Subcutaneous abdominal adipose tissue (tissue), 5 donors: ENCODE measurements around the gene CDCP1.

ENCODE experiments used
- H3K27ac ChIP-seq: one replicate; pipeline ENCODE4 v1.7.0; 2013; ENCODE audit warnings: low read depth, mild to moderate bottlenecking, inconsistent platforms, low read length, moderate library complexity
- H3K27me3 ChIP-seq, 5 donors: one replicate each; pipeline ENCODE4 v1.7.0; 2013; ENCODE audit warnings: low read length in 5 of 5, inconsistent platforms in 1 of 5; ENCODE audit not compliant: control insufficient read depth in 5 of 5, insufficient read depth in 4 of 5
- H3K36me3 ChIP-seq, 5 donors: one replicate each; pipeline ENCODE4 v1.7.0; 2013; ENCODE audit warnings: low read length in 5 of 5; ENCODE audit not compliant: control insufficient read depth in 5 of 5, insufficient read depth in 5 of 5
- H3K4me1 ChIP-seq, 5 donors: one replicate each; pipeline ENCODE4 v1.7.0; 2013; ENCODE audit warnings: low read length in 5 of 5, mild to moderate bottlenecking in 3 of 5, moderate library complexity in 1 of 5; ENCODE audit not compliant: control insufficient read depth in 5 of 5, insufficient read depth in 5 of 5
- H3K4me3 ChIP-seq, 5 donors: one replicate each; pipeline ENCODE4 v1.7.0; 2013; ENCODE audit warnings: low read length in 5 of 5, low read depth in 1 of 5
- H3K9ac ChIP-seq, 5 donors: one replicate each; pipeline ENCODE4 v1.7.0; 2013; ENCODE audit warnings: low read length in 5 of 5, mild to moderate bottlenecking in 4 of 5, moderate library complexity in 3 of 5
- H3K9me3 ChIP-seq, 5 donors: one replicate each; pipeline ENCODE4 v1.7.0; 2013; ENCODE audit warnings: low read length in 5 of 5; ENCODE audit not compliant: control insufficient read depth in 5 of 5
- donor health status: healthy.
- donor health status: healthy.
- donor health status: healthy.
- donor health status: healthy.
- donor health status: healthy.

The CDCP1 gene

DNA sequence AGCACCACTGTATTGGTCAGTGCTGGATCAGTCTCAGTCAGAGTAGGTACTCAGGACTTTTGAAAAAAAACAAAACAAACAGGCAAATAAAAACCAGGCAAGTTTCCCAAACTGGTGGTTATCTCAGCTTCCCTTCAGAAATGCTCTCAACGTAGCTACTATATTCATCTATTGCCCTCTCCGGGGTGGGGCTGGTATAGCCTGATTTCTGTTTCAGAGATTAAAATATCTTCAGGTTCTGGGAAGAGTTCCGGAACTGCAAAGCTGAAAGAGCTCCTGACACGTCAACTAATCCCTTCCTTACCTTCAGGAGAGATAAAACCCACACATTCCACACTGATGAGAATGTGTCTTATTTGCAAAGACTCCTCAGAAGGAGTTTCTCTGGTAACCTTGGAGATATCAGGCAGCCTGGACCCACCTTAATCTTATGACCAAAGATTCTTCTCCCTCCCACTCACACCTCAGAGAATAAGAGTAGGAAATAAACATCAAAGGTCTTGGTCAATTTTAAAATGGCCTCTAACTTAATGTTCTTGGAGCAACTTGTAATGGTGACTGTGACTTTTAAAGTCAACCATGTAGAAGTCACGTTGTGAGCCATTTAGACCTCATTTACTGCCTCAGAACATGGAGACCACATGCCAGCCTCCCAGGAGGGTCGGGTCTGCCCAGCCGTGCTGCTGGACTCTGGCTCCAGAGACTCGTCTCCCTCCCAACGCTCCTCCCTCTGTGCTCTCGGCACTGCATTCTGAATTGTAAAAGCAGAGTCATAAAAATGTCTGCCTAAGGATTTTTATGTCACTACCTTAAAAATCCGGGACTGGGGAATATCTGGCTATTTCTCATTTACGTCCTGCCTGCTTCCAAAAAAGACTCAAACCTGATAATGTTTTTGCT lies 53.8 kb downstream of the CDCP1 start:
- Histone ChIP-seq H3K9ac (peak overlapping the region in 1 of 5 donors; percentile 14), H3K4me1 (peaks cover 0 to 3% (median 0%) of the 10 kb centered on the region in 5 donors), H3K27ac (no peak overlapping the region), H3K4me3 (no peak overlapping the region), H3K27me3 (peaks cover 3 to 9% (median 4%) of the 10 kb centered on the region in 5 donors), H3K36me3 (no peaks in the 10 kb centered on the region), H3K9me3 (peaks cover 0 to 7% (median 3%) of the 10 kb centered on the region in 5 donors)

- no peaks in the 10 kb centered on the region for H3K36me3 ChIP-seq
- peaks cover 0 to 3% (median 0%) of the 10 kb centered on the region in 5 donors for H3K4me1 ChIP-seq
- no peak overlapping the region for H3K4me3 ChIP-seq
- H3K9ac ChIP-seq, result no peak overlapping the region
- H3K9me3 ChIP-seq, result peaks cover 0 to 7% (median 3%) of the 10 kb centered on the region in 5 donors
- H3K27me3 ChIP-seq, result peaks cover 3 to 9% (median 4%) of the 10 kb centered on the region in 5 donors
- H3K27ac ChIP-seq, result no peak overlapping the region
These were observed 55.3 kb downstream of the CDCP1 start for GRCh38 chr3:45090855-45091254.

DNA sequence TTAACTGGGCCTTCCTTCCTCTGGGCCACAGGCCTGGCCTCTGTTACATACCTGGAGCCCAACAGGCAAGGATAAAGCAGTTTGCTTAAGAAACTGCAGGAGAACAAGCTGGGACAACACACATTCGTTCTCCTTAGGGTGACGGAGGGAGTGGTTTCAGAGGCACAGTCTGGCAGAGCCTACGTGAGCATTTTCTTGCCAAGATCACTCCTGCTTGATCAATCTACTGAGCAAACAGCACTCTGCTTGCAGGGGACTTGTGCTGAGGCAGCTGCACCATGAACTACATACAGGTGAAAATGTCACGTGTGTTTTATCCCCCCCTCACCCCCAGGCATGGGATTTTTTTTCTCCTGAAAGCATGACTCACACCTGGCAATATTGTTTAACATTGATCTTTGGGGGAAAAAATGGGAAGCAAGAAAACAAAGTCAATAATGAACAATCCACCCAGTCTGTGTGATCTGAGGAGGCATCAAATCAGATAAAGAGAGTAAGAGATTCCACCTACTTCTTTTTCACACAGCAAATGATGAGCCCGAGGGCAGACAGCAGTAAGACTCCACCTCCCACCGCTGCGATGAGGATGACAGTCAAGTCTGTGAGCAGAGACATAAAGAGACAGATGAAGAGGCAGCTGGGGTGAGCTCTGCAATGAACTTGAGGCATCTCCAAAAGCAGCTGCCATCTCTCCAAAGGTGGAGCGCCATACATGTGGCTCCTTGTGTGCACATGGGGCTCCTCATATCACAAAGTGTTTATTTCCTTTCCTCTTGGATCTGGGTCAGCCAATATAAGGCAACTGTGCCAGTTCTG lies 57.4 kb downstream of the CDCP1 start:
- H3K9me3 ChIP-seq, result peaks cover 0 to 7% (median 3%) of the 10 kb centered on the region in 5 donors
- H3K9ac ChIP-seq, result no peak overlapping the region
- H3K27me3 ChIP-seq, result peaks cover 3 to 7% (median 4%) of the 10 kb centered on the region in 5 donors
- H3K4me1 ChIP-seq, result peaks cover 0 to 3% (median 0%) of the 10 kb centered on the region in 5 donors
- no peak overlapping the region for H3K27ac ChIP-seq
- H3K4me3 ChIP-seq, result no peak overlapping the region
- no peaks in the 10 kb centered on the region for H3K36me3 ChIP-seq

- H3K9me3 ChIP-seq, result peaks cover 0 to 7% (median 3%) of the 10 kb centered on the region in 5 donors
- no peak overlapping the region for H3K27ac ChIP-seq
- no peak overlapping the region for H3K4me3 ChIP-seq
- no peaks in the 10 kb centered on the region for H3K4me1 ChIP-seq
- peaks cover 0 to 2% (median 0%) of the 10 kb centered on the region in 5 donors for H3K27me3 ChIP-seq
- no peak overlapping the region for H3K9ac ChIP-seq
- no peaks in the 10 kb centered on the region for H3K36me3 ChIP-seq
These were observed 59.0 kb downstream of the CDCP1 start for GRCh38 chr3:45087155-45087554.

GRCh38 chr3:45084820-45085816 lies 61.1 kb downstream of the CDCP1 start:
- Histone ChIP-seq H3K9me3 (no peaks in the 10 kb centered on the region), H3K36me3 (no peaks in the 10 kb centered on the region), H3K4me3 (no peak overlapping the region), H3K27me3 (peaks cover 0 to 2% (median 0%) of the 10 kb centered on the region in 5 donors), H3K4me1 (no peaks in the 10 kb centered on the region), H3K27ac (no peak overlapping the region), H3K9ac (no peak overlapping the region)

DNA sequence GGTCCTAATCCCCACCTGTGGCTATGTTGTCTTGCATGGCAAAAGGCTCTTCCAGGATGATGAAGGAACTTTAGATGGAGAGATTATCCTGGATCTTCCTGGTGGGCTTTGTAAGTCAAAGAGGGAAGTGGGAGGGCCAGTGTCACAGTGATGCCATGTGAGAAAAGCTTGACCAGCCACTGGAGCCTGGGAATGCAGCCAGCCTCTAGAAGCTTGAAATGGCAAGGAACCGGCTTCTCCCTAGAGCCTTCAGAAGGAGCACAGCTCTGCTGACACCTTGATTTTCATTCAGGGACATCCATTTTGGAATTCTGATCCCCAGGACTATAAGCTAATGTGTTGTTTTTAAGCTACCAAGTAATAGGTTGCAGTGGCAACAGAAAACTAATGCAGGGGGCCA lies 61.8 kb downstream of the CDCP1 start:
- Histone ChIP-seq H3K9me3 (no peaks in the 10 kb centered on the region), H3K36me3 (no peaks in the 10 kb centered on the region), H3K4me3 (no peak overlapping the region), H3K27me3 (peaks cover 0 to 2% (median 0%) of the 10 kb centered on the region in 5 donors), H3K9ac (no peak overlapping the region), H3K27ac (no peak overlapping the region), H3K4me1 (no peaks in the 10 kb centered on the region)

- no peaks in the 10 kb centered on the region for H3K4me1 ChIP-seq
- no peak overlapping the region for H3K27ac ChIP-seq
- H3K27me3 ChIP-seq, result peaks cover 0 to 2% (median 0%) of the 10 kb centered on the region in 5 donors
- no peaks in the 10 kb centered on the region for H3K9me3 ChIP-seq
- no peaks in the 10 kb centered on the region for H3K36me3 ChIP-seq
- no peak overlapping the region for H3K4me3 ChIP-seq
- no peak overlapping the region for H3K9ac ChIP-seq
These were observed 63.2 kb downstream of the CDCP1 start for GRCh38 chr3:45083023-45083422.

- Histone ChIP-seq H3K9ac (no peak overlapping the region), H3K9me3 (no peaks in the 10 kb centered on the region), H3K4me1 (no peaks in the 10 kb centered on the region), H3K27ac (no peak overlapping the region), H3K4me3 (no peak overlapping the region), H3K36me3 (no peaks in the 10 kb centered on the region), H3K27me3 (peaks cover 0 to 2% (median 0%) of the 10 kb centered on the region in 5 donors)
These were observed 64.0 kb downstream of the CDCP1 start for GRCh38 chr3:45082142-45082538.

DNA sequence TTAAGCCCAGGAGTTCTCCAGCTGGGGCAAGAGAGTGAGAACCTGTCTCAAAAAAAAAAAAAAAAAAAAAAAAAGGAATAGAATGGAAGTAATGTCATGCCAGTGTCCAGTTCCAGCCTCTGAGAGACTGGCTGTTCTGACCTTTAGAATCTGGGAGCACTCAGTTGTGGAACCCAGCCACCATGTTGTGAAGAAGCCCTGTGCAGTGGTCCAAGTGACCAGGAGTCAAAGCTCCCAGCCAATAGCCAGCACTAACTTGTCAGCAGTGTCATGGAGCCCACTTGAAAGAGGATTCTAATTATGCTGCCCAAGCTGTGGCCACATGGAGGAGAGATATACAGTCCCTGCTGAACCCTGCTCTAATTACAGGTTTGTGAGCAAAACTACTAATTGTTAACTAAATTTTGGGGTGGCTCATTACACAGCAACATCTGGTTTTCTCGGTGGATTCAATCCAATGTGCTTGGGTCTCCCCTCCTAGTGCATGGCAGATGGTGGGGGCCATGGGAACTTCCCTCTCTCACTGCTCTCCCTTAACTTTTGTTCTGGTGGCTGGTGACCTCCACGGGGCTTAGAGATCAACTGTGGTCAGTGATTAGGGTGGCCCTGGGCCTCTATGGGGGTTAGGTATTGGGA lies 64.6 kb downstream of the CDCP1 start:
- H3K36me3 ChIP-seq, result no peaks in the 10 kb centered on the region
- H3K4me1 ChIP-seq, result no peaks in the 10 kb centered on the region
- no peaks in the 10 kb centered on the region for H3K9me3 ChIP-seq
- H3K27me3 ChIP-seq, result peaks cover 0 to 2% (median 0%) of the 10 kb centered on the region in 5 donors
- H3K27ac ChIP-seq, result no peak overlapping the region
- H3K4me3 ChIP-seq, result no peak overlapping the region
- H3K9ac ChIP-seq, result no peak overlapping the region
